Ovary (tissue), 3 donors: Measurements from ENCODE around the gene MEGF9.

ENCODE experiments used
- CTCF ChIP-seq, 3 donors: fragments of 450-650 bp in 2 of 3; fragments of 200-600 bp in 1 of 3; IDR thresholded peaks; one replicate each; pipeline versions ENCODE4 v1.5.1 to v1.8.0; 2016 to 2022; ENCODE audit warnings: antibody characterized with exemption in 3 of 3, mild to moderate bottlenecking in 1 of 3
- POLR2A ChIP-seq: fragments of 450-650 bp; IDR thresholded peaks from one replicate; pipeline ENCODE4 v1.6.1; 2017; ENCODE audit warnings: antibody characterized with exemption, mild to moderate bottlenecking, moderate library complexity
- donor health status: DM: no; HTN: no; CAD: no.

- TF ChIP-seq POLR2A, result no peak
- no peak for TF ChIP-seq CTCF (IDR thresholded peaks at IDR 0.05)
Measured at GRCh38 chr9:120612218-120612617, 102.1 kb downstream of the MEGF9 start.
